Parathyroid adenoma (tissue), 2 donors: ENCODE measurements around the gene FEM1B.

Experiments used
- H2AFZ ChIP-seq: fragments of 300-600 bp; sonication (generic); one replicate; pipeline ENCODE4 v1.7.0; 2017; ENCODE audit warnings: antibody characterized with exemption, mild to moderate bottlenecking
- H3K27ac ChIP-seq: fragments of 300-600 bp; sonication (generic); one replicate; pipeline ENCODE4 v1.7.0; 2017
- H3K27me3 ChIP-seq: fragments of 300-600 bp; sonication (generic); one replicate; pipeline ENCODE4 v1.7.0; 2017; ENCODE audit warnings: low read length; ENCODE audit not compliant: control insufficient read depth, insufficient read depth
- H3K36me3 ChIP-seq: fragments of 300-600 bp; sonication (generic); one replicate; pipeline ENCODE4 v1.7.0; 2017; ENCODE audit warnings: low read length; ENCODE audit not compliant: control insufficient read depth, insufficient read depth
- H3K4me1 ChIP-seq: fragments of 300-600 bp; sonication (generic); one replicate; pipeline ENCODE4 v1.7.0; 2017; ENCODE audit warnings: control low read depth
- H3K4me2 ChIP-seq: fragments of 300-600 bp; sonication (generic); one replicate; pipeline ENCODE4 v1.7.0; 2017; ENCODE audit warnings: low read length
- H3K4me3 ChIP-seq: fragments of 300-600 bp; sonication (generic); one replicate; pipeline ENCODE4 v1.7.0; 2017; ENCODE audit warnings: low read depth, low read length
- H3K79me2 ChIP-seq: fragments of 300-600 bp; sonication (generic); one replicate; pipeline ENCODE4 v1.7.0; 2017; ENCODE audit warnings: control low read depth
- H3K9ac ChIP-seq: fragments of 300-600 bp; sonication (generic); one replicate; pipeline ENCODE4 v1.7.0; 2017; ENCODE audit warnings: mild to moderate bottlenecking
- H3K9me3 ChIP-seq: fragments of 300-600 bp; sonication (generic); one replicate; pipeline ENCODE4 v1.7.0; 2017; ENCODE audit warnings: low read length; ENCODE audit not compliant: control insufficient read depth
- TF ChIP-seq, protein P1 (sequence below): fragments of 300-600 bp; sonication (generic); IDR thresholded peaks from one replicate; pipeline ENCODE4 v1.7.0; 2017; ENCODE audit warnings: antibody characterized with exemption, mild to moderate bottlenecking
- donor health status: primary hyperparathyroidism.

Gene FEM1B

DNA sequence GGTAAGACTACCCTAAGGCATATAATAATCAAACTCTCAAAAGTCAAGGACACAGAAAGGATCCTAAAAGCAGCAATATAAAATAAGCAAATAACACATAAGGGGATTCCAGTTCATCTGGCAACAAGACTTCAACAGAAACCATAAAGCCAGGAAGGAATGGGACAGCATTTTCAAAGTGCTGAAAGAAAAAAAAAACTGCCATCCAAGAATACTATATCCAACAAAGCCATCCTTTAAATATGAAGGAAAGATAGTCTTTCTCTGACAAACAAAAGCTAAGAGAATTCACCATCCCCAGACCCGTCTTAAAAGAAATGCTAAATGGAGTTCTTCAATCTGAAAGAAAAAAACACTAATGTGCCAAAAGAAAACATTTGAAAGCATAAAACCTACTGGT is 33.3 kb upstream of the FEM1B start:
- H3K4me2 ChIP-seq, result no peak overlapping the region
- H3K4me3 ChIP-seq, result no peak overlapping the region
- no peak overlapping the region for H3K27ac ChIP-seq
- H2AFZ ChIP-seq, result no peak overlapping the region
- no peaks in the 10 kb centered on the region for H3K9me3 ChIP-seq
- H3K9ac ChIP-seq, result no peak overlapping the region
- no peaks in the 10 kb centered on the region for H3K36me3 ChIP-seq
- no peaks in the 10 kb centered on the region for H3K4me1 ChIP-seq
- no peaks in the 10 kb centered on the region for H3K27me3 ChIP-seq
- TF ChIP-seq, protein P1, sequence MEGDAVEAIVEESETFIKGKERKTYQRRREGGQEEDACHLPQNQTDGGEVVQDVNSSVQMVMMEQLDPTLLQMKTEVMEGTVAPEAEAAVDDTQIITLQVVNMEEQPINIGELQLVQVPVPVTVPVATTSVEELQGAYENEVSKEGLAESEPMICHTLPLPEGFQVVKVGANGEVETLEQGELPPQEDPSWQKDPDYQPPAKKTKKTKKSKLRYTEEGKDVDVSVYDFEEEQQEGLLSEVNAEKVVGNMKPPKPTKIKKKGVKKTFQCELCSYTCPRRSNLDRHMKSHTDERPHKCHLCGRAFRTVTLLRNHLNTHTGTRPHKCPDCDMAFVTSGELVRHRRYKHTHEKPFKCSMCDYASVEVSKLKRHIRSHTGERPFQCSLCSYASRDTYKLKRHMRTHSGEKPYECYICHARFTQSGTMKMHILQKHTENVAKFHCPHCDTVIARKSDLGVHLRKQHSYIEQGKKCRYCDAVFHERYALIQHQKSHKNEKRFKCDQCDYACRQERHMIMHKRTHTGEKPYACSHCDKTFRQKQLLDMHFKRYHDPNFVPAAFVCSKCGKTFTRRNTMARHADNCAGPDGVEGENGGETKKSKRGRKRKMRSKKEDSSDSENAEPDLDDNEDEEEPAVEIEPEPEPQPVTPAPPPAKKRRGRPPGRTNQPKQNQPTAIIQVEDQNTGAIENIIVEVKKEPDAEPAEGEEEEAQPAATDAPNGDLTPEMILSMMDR, result no peak
- no peaks in the 10 kb centered on the region for H3K79me2 ChIP-seq

DNA sequence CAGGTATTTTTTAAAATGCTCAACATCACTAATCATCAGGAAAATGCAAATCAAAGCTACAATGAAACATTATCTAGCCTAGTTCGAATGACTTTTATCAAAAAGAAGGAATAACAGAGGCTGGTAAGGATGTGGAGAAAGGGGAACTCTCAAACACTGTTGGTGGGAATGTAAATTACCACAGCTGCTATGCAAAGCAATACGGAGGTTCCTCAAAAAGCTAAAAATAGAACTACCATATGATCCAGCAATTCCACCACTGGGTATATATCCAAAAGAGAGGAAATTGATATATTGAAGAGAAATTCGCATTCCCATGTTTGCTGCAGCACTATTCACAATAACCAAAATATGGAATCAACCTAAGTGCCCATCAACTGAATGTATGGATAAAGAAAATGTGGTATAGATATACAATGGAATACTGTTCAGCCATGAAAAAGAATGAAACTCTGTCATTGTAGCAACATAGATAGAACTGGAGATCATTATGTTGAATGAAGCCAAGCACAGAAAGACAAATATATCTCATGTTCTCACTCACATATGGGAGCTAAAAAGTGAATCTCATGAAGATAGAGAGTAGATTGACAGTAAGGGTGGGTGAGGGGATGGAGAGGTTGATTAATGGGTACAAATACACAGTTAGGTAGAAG is 28.4 kb upstream of the FEM1B start:
- H3K9me3 ChIP-seq, result no peaks in the 10 kb centered on the region
- H3K4me2 ChIP-seq, result no peak overlapping the region
- H3K27me3 ChIP-seq, result no peaks in the 10 kb centered on the region
- H2AFZ ChIP-seq, result no peak overlapping the region
- H3K4me3 ChIP-seq, result no peak overlapping the region
- H3K36me3 ChIP-seq, result no peaks in the 10 kb centered on the region
- TF ChIP-seq, protein P1, result no peak
- no peak overlapping the region for H3K27ac ChIP-seq
- no peaks in the 10 kb centered on the region for H3K79me2 ChIP-seq
- no peak overlapping the region for H3K9ac ChIP-seq
- no peaks in the 10 kb centered on the region for H3K4me1 ChIP-seq

DNA sequence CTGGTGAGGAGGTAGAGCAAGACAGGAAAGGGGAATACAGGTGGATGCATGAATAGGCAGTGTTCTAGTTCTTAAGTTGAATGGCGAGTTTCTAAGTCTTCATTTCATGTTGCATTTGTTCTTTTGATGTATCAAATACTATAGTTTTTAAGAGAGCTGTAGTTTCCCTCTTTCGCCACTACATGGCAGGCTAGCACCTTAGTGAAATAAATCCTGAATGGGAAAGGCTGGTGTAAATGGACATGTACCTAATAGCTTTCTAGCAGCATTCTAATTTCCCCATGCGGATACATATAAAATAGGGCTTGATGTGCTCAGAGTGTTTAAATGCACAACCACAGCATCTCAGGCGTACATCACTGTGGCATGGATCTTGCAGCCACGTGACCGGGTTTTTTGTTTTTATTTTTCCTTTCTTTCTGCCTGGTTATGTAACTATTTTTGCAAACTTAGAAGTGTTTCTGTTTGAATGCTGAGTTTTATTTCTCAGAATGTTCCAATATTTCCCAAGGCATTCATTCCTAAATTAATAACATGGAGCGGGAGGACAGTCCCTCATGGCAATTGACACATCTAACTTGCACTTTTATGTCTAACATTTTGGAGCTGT is 24.5 kb upstream of the FEM1B start:
- no peaks in the 10 kb centered on the region for H3K9me3 ChIP-seq
- no peaks in the 10 kb centered on the region for H3K79me2 ChIP-seq
- H3K4me2 ChIP-seq, result peak overlapping the region; percentile 22
- H2AFZ ChIP-seq, result no peak overlapping the region
- H3K4me3 ChIP-seq, result no peak overlapping the region
- no peaks in the 10 kb centered on the region for H3K4me1 ChIP-seq
- H3K9ac ChIP-seq, result no peak overlapping the region
- H3K27ac ChIP-seq, result no peak overlapping the region
- no peaks in the 10 kb centered on the region for H3K36me3 ChIP-seq
- no peaks in the 10 kb centered on the region for H3K27me3 ChIP-seq
- TF ChIP-seq, protein P1, result peak; percentile 75

DNA sequence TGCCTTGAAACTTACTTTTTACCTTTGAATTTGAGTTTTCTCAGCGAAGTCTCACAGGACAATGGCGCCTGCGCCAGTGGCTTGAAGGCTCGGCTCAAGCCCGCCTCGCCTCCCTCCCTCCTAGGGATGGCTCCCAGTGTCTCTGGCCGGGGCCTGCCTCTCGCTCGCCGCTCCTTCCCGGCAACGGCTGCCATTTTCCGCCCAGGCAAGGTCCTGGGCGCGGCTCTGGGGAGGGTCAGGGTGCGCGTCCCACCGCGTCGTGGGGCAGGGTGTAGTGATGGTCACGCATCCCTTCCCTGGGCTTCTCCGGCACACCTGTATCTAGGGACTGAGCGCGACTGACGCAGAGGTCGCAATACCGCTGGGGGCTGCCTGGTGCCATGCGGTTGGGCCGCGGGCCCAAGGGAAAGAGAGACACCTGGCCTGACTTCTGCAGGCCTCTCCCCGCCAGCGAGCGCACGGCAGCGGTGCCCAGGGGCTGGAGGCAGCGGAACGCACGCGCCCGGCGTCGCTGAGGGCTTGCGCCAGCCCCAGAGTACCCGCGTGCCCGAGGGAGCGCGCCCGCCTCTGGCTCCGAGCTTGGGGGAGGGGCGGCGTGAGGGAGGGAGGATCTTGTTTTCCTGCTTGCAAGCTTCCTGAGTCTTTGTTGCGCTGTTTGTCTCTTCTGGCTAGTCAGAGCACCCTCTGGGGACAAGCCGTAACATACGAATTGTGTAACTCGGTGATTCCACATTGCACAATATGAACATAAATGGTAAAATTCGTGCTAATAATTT is 20.7 kb upstream of the FEM1B start:
- TF ChIP-seq, protein P1, result peak; percentile 1
- Histone ChIP-seq H3K4me1 (no peaks in the 10 kb centered on the region), H3K9me3 (no peaks in the 10 kb centered on the region), H3K9ac (peak overlapping the region; percentile 53), H3K4me2 (peak overlapping the region; percentile 66), H3K36me3 (no peaks in the 10 kb centered on the region), H3K4me3 (peak overlapping the region; percentile 44), H2AFZ (peak overlapping the region; percentile 96), H3K27ac (peak overlapping the region; percentile 91), H3K27me3 (no peaks in the 10 kb centered on the region), H3K79me2 (no peaks in the 10 kb centered on the region)
